Measurements from ENCODE around the gene SGCD. TPM values are rescaled to one million over a fixed set of nuclear protein-coding genes. Genes with fewer than 3 reads are reported as not detected.

SGCD gene
- polyA plus RNA-seq = 1 to 10 TPM in 2 of 3 donors, under 1 TPM in 1; 0.32 to 4.2 (median 2.7) TPM

DNA sequence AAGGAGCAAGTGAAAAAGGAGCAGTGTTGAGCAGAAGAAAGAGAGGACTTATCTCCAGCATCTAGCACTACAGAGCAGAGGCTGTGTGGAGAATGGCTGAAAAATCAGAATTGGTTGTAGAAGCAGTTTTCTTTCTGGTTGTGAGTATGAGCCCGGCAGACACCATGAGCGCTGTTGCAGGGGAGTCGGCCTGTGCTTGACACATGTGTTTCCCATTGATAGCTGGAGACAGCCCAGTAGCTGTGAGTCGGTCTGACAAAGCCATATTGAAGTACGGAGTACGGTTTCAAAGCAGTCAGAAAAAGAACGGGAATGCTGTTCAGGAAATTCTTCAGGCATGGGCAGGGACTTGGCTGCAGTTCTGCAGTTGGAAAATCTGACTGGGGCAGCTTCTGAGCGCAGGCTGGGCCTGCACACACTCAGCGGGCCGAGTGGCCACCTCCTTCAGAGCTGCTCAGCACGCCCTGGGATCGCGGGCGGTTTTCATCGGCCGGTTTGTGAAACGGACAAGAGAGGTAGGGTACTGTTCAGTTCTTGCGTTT lies at the start of gene SGCD:
Gene SGCD, plus strand, starts transcription at position 447 of the 542 bp plus-strand sequence.
- 24 to 39% (median 34%) methylated on average over 18 of the region's 18 CpGs for WGBS, 3 donors
- H3K27ac ChIP-seq (ENCODE audit: low read depth, low read length) = no peak within 1 kb of the TSS

DNA sequence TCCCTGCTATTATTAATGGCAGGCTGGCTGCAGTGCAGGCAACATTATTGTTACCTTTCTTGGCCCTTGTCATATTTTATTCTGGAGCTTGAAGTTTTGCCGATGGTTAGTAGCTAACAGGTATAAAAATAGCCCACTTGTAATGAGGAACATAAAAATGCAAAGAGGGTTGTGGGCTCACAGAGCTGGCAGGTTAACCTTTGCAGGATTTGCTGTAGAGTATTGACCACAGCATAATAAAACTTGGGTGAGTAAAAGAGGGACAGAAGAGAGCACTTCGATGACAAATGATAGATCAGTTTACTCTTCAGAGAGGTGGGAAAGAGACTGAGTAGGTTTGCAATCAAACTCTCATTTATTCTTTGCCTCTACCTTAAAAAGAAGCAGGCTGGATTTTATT lies 49.7 kb upstream of the SGCD start:
- WGBS, 3 donors = 53 to 82% (median 72%) methylated on average over 2 of the region's 2 CpGs
- H3K27ac ChIP-seq (ENCODE audit: low read depth, low read length) = no peak overlapping the region

DNA sequence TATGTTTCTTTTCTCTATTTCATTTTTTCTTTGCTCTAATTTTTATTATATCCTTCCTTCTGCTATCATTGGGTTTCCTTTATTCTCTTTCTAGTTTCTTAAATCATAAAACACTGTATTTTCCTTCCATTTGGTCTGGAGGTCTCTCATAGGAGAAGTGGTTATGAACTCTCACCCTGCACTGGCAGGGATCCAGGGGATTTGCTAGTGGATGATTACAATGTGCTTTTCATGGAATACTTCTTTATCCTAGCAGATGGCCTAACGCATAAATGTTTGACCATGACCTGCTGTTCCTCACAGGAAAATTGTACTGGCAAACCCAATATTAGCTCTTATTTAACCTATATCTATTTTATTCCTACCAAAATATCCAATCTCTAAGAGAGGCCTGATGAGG lies 31.5 kb upstream of the SGCD start:
- 73 to 82% (median 74%) methylated on average over 1 of the region's 1 CpG for WGBS, 3 donors
- no peak overlapping the region for H3K27ac ChIP-seq (ENCODE audit: low read depth, low read length)

DNA sequence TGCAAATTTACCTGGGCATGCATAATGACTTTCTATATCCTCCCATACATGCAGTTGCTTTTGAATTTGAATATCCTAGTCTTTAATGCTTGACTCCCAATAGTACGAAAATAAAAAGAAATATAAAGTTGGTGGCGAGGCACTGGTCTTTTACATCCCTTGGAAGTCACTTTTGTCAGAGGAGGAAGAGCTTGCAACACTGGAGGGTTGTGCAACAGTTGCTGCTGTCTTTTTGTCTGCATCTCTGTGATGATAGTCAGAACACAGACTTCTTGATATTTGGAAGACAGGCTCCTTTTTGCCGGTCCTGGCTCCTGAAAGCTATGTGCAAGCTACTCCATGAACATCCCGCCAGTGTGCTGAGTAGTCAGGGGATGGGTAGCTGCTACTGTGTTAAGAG lies 16.8 kb upstream of the SGCD start:
- WGBS, 3 donors = 80 to 88% (median 87%) methylated on average over 4 of the region's 4 CpGs

DNA sequence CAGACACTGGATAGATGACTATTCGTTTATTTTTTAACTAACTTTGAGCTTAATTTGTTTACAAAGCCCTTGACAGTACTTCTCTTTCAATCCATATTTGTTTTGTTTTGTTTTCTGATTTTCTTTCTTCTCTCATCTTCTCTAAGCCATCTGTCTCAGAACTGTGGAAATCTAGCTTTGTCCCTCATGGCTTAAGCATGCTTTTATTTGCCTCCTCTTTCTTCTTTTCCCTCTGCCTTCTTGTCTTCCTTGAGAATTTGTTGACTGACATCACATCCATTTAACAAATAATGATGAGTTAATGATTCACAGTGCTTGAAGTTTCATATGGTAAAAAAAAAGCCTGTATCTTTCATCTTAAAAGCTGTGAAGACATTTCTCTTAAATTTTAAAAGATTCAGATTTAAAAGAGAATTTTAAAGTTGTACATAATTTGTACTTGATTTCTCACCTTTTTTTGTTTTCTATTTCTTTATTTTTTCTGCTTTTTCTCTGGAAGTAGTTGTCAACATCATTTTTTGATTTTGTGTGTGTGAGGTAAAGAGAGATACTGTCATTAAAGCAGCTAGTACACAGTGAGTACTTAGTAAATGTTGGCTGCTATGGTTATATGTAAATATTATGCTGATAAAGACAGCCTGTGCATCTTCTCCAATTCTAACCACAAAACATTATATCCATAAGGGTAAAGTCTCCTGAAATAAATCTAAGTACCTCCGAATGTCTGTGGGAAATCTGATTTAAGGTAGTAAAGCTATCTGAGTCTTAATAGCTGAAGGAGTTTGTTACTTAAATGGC lies 13.9 kb upstream of the SGCD start:
- 49 to 74% (median 71%) methylated on average over 2 of the region's 2 CpGs for WGBS, 3 donors
- H3K27ac ChIP-seq (ENCODE audit: low read depth, low read length) = no peak overlapping the region

More for the DNA sequence above, 16.8 kb upstream of the SGCD start:
- H3K27ac ChIP-seq (ENCODE audit: low read depth, low read length) = no peak overlapping the region

DNA sequence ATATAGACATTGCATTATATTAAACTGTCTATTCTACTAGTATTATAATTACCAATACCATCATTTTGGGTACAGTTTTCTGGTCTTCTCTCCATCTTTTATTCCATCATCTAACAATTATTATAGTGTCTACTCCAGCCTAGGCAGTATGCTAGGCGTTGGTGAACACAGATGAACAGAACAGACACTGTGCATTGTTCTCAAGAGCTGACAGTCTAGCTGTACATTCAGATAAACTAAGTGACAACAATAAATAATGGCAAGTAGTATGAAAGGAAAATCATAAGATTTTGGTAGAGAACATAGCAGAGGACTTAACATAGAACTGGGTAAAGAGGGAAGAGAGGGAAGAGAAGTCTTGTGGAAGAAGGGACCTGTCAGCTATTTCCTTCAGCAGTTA lies 12.5 kb upstream of the SGCD start:
- H3K27ac ChIP-seq (ENCODE audit: low read depth, low read length) = no peak overlapping the region
- 49 to 61% (median 57%) methylated on average over 1 of the region's 1 CpG for WGBS, 3 donors

DNA sequence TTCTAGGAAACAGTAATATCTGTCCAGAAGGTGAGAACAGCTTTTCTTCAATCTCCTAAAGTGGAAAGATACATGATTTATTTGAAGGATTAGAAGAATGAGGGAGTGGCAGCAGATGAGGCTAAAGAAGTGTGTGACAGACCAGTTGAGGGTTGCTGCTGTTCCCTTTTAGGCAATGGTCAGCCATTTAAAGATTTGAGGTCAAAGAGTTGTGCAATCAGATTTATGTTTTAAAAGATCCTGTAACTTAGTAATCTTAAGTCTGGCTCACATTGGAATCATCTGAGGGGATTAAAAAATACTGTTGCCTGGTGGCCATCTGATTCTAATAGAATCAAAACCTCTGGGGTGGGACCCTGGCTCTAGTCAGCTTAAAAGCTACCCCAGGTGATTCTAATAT lies 4.3 kb upstream of the SGCD start:
- no peak overlapping the region for H3K27ac ChIP-seq (ENCODE audit: low read depth, low read length)

DNA sequence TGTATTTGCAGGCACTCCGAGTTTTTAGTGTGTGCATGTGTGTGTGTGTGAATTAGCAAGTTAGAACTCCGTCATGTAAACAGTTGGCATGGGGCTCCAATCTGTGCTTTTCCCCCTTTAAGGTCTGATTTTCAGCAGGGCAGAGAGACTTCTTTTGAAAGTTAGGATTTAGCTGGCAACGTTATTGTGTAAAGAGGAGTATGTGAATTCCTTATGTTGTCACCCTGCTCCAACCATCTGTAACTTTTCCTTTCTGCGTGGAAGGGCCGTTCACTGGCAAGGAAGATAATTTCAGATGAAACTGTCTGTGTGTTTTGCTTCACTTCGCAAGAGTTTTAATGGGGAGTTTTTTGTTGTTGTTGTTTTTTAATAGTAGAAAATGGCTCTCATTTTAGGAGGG lies 332 bp downstream of the SGCD start:
- H3K27ac ChIP-seq (ENCODE audit: low read depth, low read length) = no peak overlapping the region
- WGBS, 3 donors = 29 to 43% (median 38%) methylated on average over 6 of the region's 6 CpGs

DNA sequence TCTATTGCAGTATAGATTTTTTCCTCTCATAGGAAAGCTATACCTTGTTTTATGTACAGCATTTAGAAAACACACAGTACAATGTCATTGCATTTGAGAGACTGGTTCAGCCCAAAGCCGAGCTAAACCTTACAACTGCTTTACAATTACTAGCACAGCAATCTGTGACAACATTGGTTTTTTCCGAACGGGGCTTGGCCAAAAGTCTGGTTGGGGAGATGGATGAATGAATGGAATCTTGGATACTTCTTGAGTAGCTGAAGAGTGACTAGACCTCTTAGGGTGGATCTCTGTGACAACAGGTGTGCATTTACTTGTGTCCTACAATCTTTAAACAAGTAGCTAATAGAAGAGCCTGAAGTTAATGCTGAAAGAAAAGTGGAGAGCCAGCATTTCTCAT lies 1.2 kb downstream of the SGCD start:
- no peak overlapping the region for H3K27ac ChIP-seq (ENCODE audit: low read depth, low read length)
- WGBS, 3 donors = 65 to 79% (median 71%) methylated on average over 3 of the region's 3 CpGs

DNA sequence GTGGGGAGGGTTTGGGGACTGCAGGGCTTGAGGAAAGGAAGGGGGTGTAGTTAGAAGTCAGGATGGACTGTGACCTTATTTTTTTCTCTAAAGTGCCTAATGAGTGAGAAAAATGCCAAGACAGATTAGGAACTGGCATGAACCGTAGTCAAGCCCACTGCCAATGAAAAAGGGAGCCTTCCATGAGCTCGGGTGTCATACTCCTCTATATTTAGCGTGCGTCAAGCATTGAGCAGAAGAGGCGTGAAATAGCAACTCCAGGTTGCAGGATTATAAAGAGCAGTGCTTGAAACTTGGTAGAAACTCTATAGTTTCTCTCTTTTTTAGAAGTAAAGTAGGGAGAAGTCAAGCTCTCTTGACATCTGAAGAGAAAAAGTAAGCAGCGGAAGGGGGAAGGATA lies 1.8 kb downstream of the SGCD start:
- no peak overlapping the region for H3K27ac ChIP-seq (ENCODE audit: low read depth, low read length)
- WGBS, 3 donors = 86 to 90% (median 87%) methylated on average over 6 of the region's 6 CpGs

DNA sequence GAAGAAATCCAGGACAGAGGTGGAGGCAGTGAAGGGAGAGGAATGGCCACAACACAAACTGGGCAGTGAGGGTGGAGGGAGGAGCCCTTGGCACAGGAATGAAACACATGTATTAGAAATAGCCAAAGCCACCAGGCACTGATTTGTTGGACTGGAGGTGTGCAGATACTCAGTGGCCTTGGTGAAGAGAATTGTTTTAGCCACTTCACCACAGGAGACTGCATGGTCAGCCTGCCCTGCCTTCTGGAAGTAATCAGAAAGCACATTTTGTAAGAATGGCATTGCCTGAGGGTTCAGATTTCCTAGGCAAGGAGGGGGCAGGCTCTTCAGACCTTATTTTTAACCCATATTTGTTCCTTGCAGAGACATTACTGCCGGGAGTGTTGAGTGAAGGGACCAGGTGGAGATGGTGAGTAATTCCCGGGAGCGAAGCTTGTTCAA lies 2.2 kb downstream of the SGCD start:
- 65 to 96% (median 94%) methylated on average over 3 of the region's 3 CpGs for WGBS, 3 donors
- no peak overlapping the region for H3K27ac ChIP-seq (ENCODE audit: low read depth, low read length)

DNA sequence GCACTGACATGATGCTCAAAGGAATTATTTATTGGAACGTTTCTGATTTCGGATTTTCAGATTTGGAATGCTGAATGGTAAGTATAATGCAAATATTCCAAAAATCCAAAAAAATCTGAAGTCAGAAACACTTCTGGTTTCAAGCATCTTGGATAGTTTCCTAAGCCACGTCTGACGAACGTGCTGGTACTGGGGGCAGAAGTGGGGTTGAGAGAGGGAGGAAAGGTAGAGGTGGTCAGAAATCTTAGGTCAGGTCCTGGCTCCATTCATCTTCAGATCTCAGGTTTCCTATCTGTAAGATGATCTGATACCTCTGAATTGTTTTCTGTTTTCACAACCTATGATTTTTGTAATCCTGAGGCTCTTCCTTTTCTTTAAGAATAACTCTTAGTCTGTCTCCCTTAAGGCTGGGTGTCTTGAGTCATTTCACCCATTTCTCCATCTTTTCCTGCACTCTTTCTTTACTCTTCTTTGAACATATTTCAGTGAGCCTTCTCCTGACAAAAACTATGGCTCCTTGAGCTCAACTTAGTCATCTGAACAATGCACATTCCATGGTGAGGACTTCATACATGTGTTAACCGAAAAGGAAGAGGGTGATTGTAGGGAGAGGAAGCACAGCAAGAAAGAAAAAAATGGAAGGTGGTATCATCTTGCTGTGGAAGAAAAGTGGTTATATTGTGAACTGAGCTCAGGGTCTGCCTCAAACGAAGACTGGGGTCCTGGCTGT lies 3.3 kb downstream of the SGCD start:
- 81 to 87% (median 84%) methylated on average over 7 of the region's 7 CpGs for WGBS, 3 donors
- no peak overlapping the region for H3K27ac ChIP-seq (ENCODE audit: low read depth, low read length)

DNA sequence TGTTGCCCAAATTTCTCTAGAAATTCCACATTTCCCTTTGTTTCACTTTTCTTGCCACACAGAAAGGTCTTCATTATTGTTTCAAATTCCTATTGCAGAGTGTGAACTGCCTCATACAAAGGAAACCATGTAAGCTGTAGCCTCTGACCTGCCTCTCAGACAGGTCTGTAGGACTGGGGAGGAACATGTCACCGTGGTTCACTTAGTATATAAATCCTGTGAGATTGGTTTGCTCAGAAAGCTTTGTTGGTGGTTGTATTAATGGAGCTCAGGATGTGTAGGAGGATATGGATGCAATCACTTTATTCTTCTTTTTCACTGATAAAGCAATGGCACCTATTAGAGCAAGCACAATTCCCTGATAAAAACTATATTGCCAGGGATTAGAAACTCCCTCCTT lies 4.2 kb downstream of the SGCD start:
- no peak overlapping the region for H3K27ac ChIP-seq (ENCODE audit: low read depth, low read length)
- 27 to 58% (median 33%) methylated on average over 1 of the region's 1 CpG for WGBS, 3 donors

DNA sequence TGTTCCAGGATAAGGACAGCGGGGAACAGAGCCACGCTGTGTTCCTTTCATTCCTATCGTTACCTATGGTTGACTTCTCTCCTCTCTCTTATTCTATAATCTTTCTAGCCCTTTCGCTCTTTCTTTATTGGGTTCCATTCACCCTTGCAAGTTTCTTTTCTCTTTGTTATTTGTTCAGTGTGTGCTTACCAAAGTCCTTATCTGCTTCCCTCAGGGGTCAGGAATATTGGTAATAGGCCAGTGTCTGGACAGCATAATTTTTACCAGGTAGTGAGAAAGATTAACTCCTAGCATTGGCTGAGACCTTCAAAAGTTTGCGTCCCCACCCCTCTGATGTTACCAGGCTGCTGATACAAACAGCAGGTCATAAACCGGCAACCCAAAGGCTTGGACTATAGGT lies 4.9 kb downstream of the SGCD start:
- H3K27ac ChIP-seq (ENCODE audit: low read depth, low read length) = no peak overlapping the region
- WGBS, 3 donors = 86 to 96% (median 92%) methylated on average over 6 of the region's 6 CpGs

DNA sequence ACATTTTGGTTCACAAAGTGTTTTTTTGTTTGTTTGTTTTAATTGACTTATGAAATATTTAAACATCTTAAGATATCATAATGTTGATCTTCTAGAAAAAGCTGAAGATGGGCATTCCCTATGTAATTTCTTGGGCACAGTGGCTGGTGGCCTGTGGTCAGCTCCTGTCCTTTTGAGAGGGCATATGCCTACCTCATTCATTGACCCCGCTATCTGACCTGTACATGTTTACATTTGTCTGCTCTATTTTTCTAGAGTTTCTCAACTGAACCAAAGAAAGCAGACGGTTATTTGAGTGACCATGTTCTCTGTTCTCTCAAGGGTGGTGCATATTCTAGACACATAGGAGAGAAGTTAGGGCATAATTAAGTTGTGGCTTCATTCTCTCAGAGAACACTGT lies 5.3 kb downstream of the SGCD start:
- H3K27ac ChIP-seq (ENCODE audit: low read depth, low read length) = no peak overlapping the region
- 36 to 57% (median 47%) methylated on average over 2 of the region's 2 CpGs for WGBS, 3 donors

DNA sequence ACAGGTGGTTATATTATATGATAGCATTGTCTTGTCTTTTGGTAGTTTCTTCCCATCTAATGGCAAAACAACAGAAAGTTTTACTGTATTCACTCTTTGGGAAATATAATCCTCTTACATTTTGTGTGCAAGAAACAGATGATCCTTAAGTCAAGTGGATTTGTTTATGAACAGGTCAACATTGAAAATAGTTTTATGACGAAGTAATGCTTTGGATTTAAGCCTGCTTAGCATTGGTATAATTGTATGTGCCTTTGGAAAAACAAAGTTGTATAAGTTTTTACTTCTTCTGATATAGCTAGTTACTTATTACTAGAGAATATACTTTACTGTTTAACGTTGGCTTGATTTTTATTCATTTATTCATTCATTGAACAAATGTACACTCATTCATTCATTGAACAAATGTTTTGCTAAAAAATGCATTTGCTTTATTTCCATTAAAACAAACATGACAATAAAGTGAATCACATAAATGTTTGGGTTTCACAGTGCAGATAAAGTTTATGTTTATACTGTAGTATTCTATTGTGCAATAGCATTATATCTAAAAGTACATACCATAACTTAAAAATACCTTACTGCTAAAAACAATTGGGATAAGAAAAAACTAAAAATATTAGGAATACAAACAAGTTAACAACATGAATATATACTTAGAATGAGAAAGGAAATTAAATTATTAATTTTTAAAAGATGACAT lies 12.3 kb downstream of the SGCD start:
- WGBS, 3 donors = 70 to 85% (median 84%) methylated on average over 2 of the region's 2 CpGs
- no peak overlapping the region for H3K27ac ChIP-seq (ENCODE audit: low read depth, low read length)

DNA sequence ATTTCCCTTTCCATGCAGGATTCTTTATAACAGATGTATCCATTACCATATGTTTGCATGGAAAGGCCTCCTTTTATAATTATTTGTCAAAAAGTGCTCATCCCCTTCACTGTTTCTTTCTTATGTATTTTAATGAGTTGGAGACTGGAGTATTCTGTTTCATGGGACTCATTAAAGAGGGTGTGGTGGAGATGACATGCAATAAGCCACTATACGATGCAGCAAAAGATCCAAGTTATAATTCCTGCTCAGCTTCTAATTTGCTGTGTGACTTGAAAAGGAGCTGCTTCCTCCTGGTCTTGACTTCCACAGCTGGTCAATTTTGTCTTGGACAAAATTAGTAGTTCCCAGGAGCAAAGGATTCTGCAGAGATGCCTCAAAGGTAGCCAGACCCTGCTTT lies 13.9 kb downstream of the SGCD start:
- H3K27ac ChIP-seq (ENCODE audit: low read depth, low read length) = no peak overlapping the region
- WGBS, 3 donors = 55 to 76% (median 70%) methylated on average over 1 of the region's 1 CpG

DNA sequence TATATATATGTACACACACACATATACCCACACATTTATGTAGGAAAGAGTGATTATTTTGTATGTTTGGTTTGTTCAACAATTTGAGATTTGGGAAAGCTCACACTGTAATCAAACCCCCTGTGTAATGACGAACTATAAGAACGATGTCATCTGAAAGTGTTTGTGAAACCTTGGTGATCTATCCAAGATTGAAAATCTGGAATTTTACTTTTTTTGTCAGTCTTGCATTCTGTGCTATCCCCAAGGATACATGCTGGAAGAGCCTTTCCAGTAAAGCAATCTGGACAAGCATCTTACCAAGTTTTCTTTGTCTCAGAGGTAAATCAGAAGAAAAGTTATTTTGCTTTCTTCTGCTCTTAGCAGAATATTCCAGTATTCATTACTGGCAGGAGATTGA lies 23.3 kb downstream of the SGCD start:
- 54 to 71% (median 64%) methylated on average over 2 of the region's 2 CpGs for WGBS, 3 donors
- H3K27ac ChIP-seq (ENCODE audit: low read depth, low read length) = no peak overlapping the region

DNA sequence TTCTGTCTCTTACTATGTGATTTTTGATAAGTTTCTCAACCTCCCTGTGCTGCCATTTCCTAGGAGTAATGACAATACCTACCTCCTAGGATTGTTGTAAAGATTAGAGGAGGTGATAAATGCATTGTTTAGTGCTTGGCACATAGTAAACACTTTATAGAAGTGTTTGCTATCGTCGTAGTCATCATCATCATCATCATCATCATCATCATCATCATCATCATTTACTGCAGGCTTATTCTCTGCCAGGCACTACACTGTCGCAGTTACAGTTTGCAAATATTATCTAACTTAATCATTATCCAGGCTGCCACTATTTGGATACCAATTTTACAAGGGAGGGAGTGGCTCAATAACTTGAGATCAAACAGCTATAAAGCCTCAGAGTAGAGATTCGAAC lies 24.5 kb downstream of the SGCD start:
- 60 to 85% (median 78%) methylated on average over 4 of the region's 4 CpGs for WGBS, 3 donors
- no peak overlapping the region for H3K27ac ChIP-seq (ENCODE audit: low read depth, low read length)
